Right forelimb (tissue), 1 donor: Measurements from ENCODE around the gene RAB22A.
"Not testable (repeated sequence)": the region's sequence is repeated elsewhere in the genome, so short reads cannot be mapped to it uniquely, and the experiment has no call there.

Experiments used
- DNase-seq: peaks from one replicate; pipeline ENCODE4 v3.0.0-alpha.2; 2018

RAB22A gene

GRCh38 chr20:58349570-58349969 lies 40.1 kb downstream of the RAB22A start:
- no peak for DNase-seq

GRCh38 chr20:58352468-58352867 lies 43.0 kb downstream of the RAB22A start:
- no peak for DNase-seq

GRCh38 chr20:58359441-58359840 lies 49.9 kb downstream of the RAB22A start:
- DNase-seq: no peak

- DNase-seq: no peak
These were observed 51.4 kb downstream of the RAB22A start for GRCh38 chr20:58360936-58361335.

GRCh38 chr20:58361481-58362205 lies 52.1 kb downstream of the RAB22A start:
- DNase-seq: peak; percentile 55

- DNase-seq: no peak
These were observed 52.6 kb downstream of the RAB22A start for GRCh38 chr20:58362206-58362516.

- no peak for DNase-seq
These were observed 53.5 kb downstream of the RAB22A start for GRCh38 chr20:58362970-58363369.

GRCh38 chr20:58366866-58367265 lies 57.4 kb downstream of the RAB22A start:
- no peak for DNase-seq

GRCh38 chr20:58372806-58373205 lies 63.3 kb downstream of the RAB22A start:
- DNase-seq: no peak

- not testable (repeated sequence) for DNase-seq
These were observed 63.8 kb downstream of the RAB22A start for GRCh38 chr20:58373296-58373695.

- DNase-seq: no peak
These were observed 64.7 kb downstream of the RAB22A start for GRCh38 chr20:58374027-58374850.

- DNase-seq: peak; percentile 51
These were observed 65.6 kb downstream of the RAB22A start for GRCh38 chr20:58374906-58375758.

GRCh38 chr20:58375759-58376352 lies 66.3 kb downstream of the RAB22A start:
- DNase-seq: no peak

GRCh38 chr20:58377017-58377416 lies 67.5 kb downstream of the RAB22A start:
- no peak for DNase-seq

- DNase-seq: no peak
These were observed 68.4 kb downstream of the RAB22A start for GRCh38 chr20:58377766-58378401.

GRCh38 chr20:58378704-58379103 lies 69.2 kb downstream of the RAB22A start:
- no peak for DNase-seq

GRCh38 chr20:58381627-58382026 lies 72.1 kb downstream of the RAB22A start:
- DNase-seq: no peak

- DNase-seq: no peak
These were observed 72.6 kb downstream of the RAB22A start for GRCh38 chr20:58382096-58382495.

- no peak for DNase-seq
These were observed 75.3 kb downstream of the RAB22A start for GRCh38 chr20:58384821-58385220.

- DNase-seq: no peak
These were observed 78.6 kb downstream of the RAB22A start for GRCh38 chr20:58388028-58388601.

- peak; percentile 97 for DNase-seq
These were observed 79.4 kb downstream of the RAB22A start, which contains the start of gene VAPB for GRCh38 chr20:58388882-58389323. Gene VAPB (plus strand): TSS chr20:58389229. CDS start chr20:58389460, 231 bp downstream.
